ENCODE results near the gene FOXF1. TPM values are rescaled to one million over a fixed set of nuclear protein-coding genes. Genes with fewer than 3 reads are reported as not detected.

FOXF1 gene
- total RNA-seq, 1 experiment from 2014 or later, result not detected

GRCh38 chr16:86555704-86556075, 45.4 kb downstream of the FOXF1 start:
- H3K9me3 Mint-ChIP-seq (ENCODE audit: low read depth, unreplicated experiment), result no peaks in the 10 kb centered on the region
- peak overlapping the region; percentile 92 for H3K4me3 Mint-ChIP-seq (ENCODE audit: low read depth, unreplicated experiment)
- no peak for DNase-seq
- H3K27ac Mint-ChIP-seq (ENCODE audit: unreplicated experiment), result peak overlapping the region; percentile 96
- no peak for TF ChIP-seq CTCF (IDR thresholded peaks at IDR 0.05; ENCODE audit: unreplicated experiment)
- H3K4me1 Mint-ChIP-seq (ENCODE audit: low read depth, unreplicated experiment), result no peaks in the 10 kb centered on the region
- CTCF ChIA-PET, result interaction anchor here (1.0 kb wide), 1 partner anchor 507 kb away, joined by 3 read pairs; no protein-coding TSS in a partner anchor
- H3K36me3 Mint-ChIP-seq (ENCODE audit: insufficient read depth, unreplicated experiment), result peaks cover 29% of the 10 kb centered on the region
- no TSS peak for BruUV-seq (replicated peaks)
- H3K27me3 Mint-ChIP-seq (ENCODE audit: unreplicated experiment), result peaks cover 20% of the 10 kb centered on the region
- intact Hi-C loops (cut with micrococcal nuclease; ENCODE audit: unreplicated experiment), result no loop called here

- Mint-ChIP-seq H3K4me3 (ENCODE audit: low read depth, unreplicated experiment) (no peak overlapping the region), H3K9me3 (ENCODE audit: low read depth, unreplicated experiment) (no peaks in the 10 kb centered on the region), H3K27ac (ENCODE audit: unreplicated experiment) (no peak overlapping the region), H3K27me3 (ENCODE audit: unreplicated experiment) (peaks cover 24% of the 10 kb centered on the region), H3K4me1 (ENCODE audit: low read depth, unreplicated experiment) (no peaks in the 10 kb centered on the region), H3K36me3 (ENCODE audit: insufficient read depth, unreplicated experiment) (peaks cover 29% of the 10 kb centered on the region)
- no TSS peak for BruUV-seq (replicated peaks)
- CTCF ChIA-PET, result no interaction called here
- no peak for TF ChIP-seq CTCF (IDR thresholded peaks at IDR 0.05; ENCODE audit: unreplicated experiment)
- intact Hi-C loops (cut with micrococcal nuclease; ENCODE audit: unreplicated experiment), result no loop called here
- no peak for DNase-seq
Measured at GRCh38 chr16:86556576-86556975, 46.2 kb downstream of the FOXF1 start.

GRCh38 chr16:86557587-86557986, 47.3 kb downstream of the FOXF1 start:
- no peaks in the 10 kb centered on the region for H3K9me3 Mint-ChIP-seq (ENCODE audit: low read depth, unreplicated experiment)
- BruUV-seq (replicated peaks), result no TSS peak
- no peak for TF ChIP-seq CTCF (IDR thresholded peaks at IDR 0.05; ENCODE audit: unreplicated experiment)
- H3K27ac Mint-ChIP-seq (ENCODE audit: unreplicated experiment), result no peak overlapping the region
- H3K27me3 Mint-ChIP-seq (ENCODE audit: unreplicated experiment), result peaks cover 34% of the 10 kb centered on the region
- CTCF ChIA-PET, result no interaction called here
- no peak for DNase-seq
- peaks cover 29% of the 10 kb centered on the region for H3K36me3 Mint-ChIP-seq (ENCODE audit: insufficient read depth, unreplicated experiment)
- H3K4me1 Mint-ChIP-seq (ENCODE audit: low read depth, unreplicated experiment), result no peaks in the 10 kb centered on the region
- intact Hi-C loops (cut with micrococcal nuclease; ENCODE audit: unreplicated experiment), result no loop called here
- H3K4me3 Mint-ChIP-seq (ENCODE audit: low read depth, unreplicated experiment), result no peak overlapping the region

- no peak for TF ChIP-seq CTCF (IDR thresholded peaks at IDR 0.05; ENCODE audit: unreplicated experiment)
- Mint-ChIP-seq H3K4me1 (ENCODE audit: low read depth, unreplicated experiment) (peaks cover 3% of the 10 kb centered on the region), H3K9me3 (ENCODE audit: low read depth, unreplicated experiment) (no peaks in the 10 kb centered on the region), H3K4me3 (ENCODE audit: low read depth, unreplicated experiment) (no peak overlapping the region), H3K27ac (ENCODE audit: unreplicated experiment) (no peak overlapping the region), H3K27me3 (ENCODE audit: unreplicated experiment) (peaks cover 44% of the 10 kb centered on the region), H3K36me3 (ENCODE audit: insufficient read depth, unreplicated experiment) (peaks cover 23% of the 10 kb centered on the region)
- intact Hi-C loops (cut with micrococcal nuclease; ENCODE audit: unreplicated experiment), result no loop called here
- no TSS peak for BruUV-seq (replicated peaks)
- CTCF ChIA-PET, result no interaction called here
- no peak for DNase-seq
Measured at GRCh38 chr16:86558355-86559193, 48.2 kb downstream of the FOXF1 start.
